ENCODE data around the gene STAMBP.
"Not testable (repeated sequence)": the region's sequence is repeated elsewhere in the genome, so short reads cannot be mapped to it uniquely, and the experiment has no call there.

STAMBP gene

DNA sequence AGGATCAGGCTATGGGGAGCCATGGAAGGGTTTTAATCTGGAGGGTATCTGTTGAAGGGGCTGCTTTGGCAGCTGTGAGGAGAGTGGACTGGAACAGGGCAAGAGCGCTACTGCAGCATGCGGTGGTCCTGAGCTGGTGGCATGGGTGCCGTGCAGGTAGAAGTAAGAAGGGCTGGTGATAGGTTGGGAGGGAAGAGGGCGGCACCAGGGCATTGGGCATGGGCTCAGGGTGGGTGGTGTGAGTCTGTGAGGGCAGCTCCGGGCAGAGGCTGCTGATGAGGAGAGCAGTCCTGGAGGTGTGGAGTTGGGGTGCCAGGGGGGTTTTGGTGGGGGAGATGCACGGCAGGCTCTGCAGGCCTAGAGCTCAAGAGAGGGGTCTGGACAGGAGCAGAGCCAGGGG, 66.1 kb downstream of the STAMBP start:
- Histone ChIP-seq H3K27me3 (no peaks in the 10 kb centered on the region), H3K27ac (no peak overlapping the region), H3K9me3 (no peaks in the 10 kb centered on the region), H3K9ac (no peak overlapping the region), H3K4me1 (peaks cover 20% of the 10 kb centered on the region), H3K4me2 (no peak overlapping the region), H4K20me1 (peaks cover 14% of the 10 kb centered on the region; the same call in 1 of the 2 replicates), H3K4me3 (no peak overlapping the region), H3K36me3 (no peaks in the 10 kb centered on the region)
- TF ChIP-seq Cebpa-rat (IDR thresholded peaks at IDR 0.05), result no peak

- H3K9me3 ChIP-seq, result no peaks in the 10 kb centered on the region
- no peak overlapping the region for H3K4me3 ChIP-seq
- no peak for TF ChIP-seq Cebpa-rat (IDR thresholded peaks at IDR 0.05)
- H3K4me2 ChIP-seq, result 0 out of 2 replicates have a peak overlapping the region, but pooled peaks have one; percentile 68
- no peaks in the 10 kb centered on the region for H3K27me3 ChIP-seq
- H3K9ac ChIP-seq, result no peak overlapping the region
- H3K4me1 ChIP-seq, result peaks cover 20% of the 10 kb centered on the region
- H3K27ac ChIP-seq, result no peak overlapping the region
- H4K20me1 ChIP-seq, result peaks cover 14% of the 10 kb centered on the region; the same call in 1 of the 2 replicates
- no peaks in the 10 kb centered on the region for H3K36me3 ChIP-seq
These were observed 66.7 kb downstream of the STAMBP start for GRCh38 chr2:73895473-73895872.

DNA sequence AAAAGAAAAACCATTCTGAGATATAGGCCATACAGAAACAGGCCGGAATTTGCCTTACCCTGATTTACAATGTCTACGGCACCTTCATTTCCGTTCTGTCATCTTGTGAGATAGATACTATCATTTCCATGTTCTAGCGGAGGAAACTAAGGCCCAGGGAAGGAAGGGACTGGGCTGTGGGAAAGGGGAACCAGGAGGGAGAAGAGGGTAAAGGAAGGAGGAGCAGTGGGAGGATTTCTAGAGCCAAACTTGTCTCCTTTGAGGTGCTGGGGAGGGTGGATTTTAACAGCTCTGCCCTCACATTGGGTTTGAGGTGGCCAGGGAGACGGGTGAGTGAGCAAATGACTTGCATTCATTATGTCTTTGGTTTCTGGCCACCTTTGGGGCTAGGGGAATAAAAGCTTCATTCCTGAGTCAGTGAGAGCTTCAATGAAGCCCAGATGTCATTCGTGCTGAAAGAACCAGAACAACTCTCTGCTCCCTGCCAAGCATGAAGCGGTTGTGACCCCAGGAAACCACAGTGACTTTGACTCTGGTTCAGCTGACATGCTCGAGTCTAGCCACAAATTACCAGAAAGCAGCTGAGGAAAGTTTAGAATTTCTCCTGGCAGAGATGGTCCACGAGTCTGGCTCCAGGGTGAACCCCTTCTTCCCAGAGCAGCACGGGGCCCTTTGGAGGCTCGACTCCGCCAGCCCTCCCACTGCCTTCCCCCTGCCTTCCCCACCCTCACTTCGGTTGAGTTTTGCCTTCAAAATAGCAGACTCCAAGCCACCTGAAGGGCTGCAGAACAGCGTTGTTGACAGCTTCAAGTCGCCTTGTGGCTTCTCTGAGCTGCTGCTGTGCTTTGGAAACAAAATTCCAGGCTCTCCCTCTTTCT, 67.8 kb downstream of the STAMBP start:
- Histone ChIP-seq H3K36me3 (no peaks in the 10 kb centered on the region), H3K9ac (no peak overlapping the region), H3K27me3 (no peaks in the 10 kb centered on the region), H4K20me1 (peaks cover 14% of the 10 kb centered on the region; the same call in 1 of the 2 replicates), H3K4me2 (peak overlapping the region; percentile 68), H3K4me1 (peaks cover 20% of the 10 kb centered on the region), H3K27ac (no peak overlapping the region), H3K4me3 (no peak overlapping the region), H3K9me3 (no peaks in the 10 kb centered on the region)
- TF ChIP-seq Cebpa-rat (IDR thresholded peaks at IDR 0.05), result no peak

DNA sequence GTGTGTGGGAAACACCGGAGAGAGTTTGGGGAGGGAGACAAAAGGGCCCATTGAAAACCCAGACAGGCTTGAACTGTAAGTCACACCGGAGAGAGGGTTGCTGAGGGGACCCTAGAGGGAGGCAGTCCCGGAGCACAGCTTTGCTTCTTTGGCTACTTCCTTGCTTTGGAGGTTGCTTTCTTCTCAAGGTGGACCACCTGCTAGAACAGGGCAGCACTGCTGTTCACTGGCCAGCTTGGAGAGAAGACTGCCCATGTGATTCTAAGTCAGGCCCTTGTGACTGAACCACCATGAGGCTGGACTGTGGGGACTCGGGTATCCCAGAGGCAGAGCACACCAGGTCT, 68.5 kb downstream of the STAMBP start:
- TF ChIP-seq Cebpa-rat (IDR thresholded peaks at IDR 0.05), result no peak
- Histone ChIP-seq H4K20me1 (peaks cover 14% of the 10 kb centered on the region; the same call in 1 of the 2 replicates), H3K9me3 (no peaks in the 10 kb centered on the region), H3K4me1 (peaks cover 20% of the 10 kb centered on the region), H3K36me3 (no peaks in the 10 kb centered on the region), H3K4me3 (no peak overlapping the region), H3K4me2 (peak overlapping the region; percentile 68), H3K9ac (no peak overlapping the region), H3K27me3 (no peaks in the 10 kb centered on the region), H3K27ac (no peak overlapping the region)

GRCh38 chr2:73897934-73898333, 69.2 kb downstream of the STAMBP start:
- Histone ChIP-seq H3K9me3 (no peaks in the 10 kb centered on the region), H3K27ac (no peak overlapping the region), H3K9ac (no peak overlapping the region), H3K4me2 (no peak overlapping the region), H3K4me3 (no peak overlapping the region), H3K4me1 (peaks cover 20% of the 10 kb centered on the region), H4K20me1 (peaks cover 14% of the 10 kb centered on the region; the same call in 1 of the 2 replicates), H3K36me3 (no peaks in the 10 kb centered on the region), H3K27me3 (no peaks in the 10 kb centered on the region)
- TF ChIP-seq Cebpa-rat (IDR thresholded peaks at IDR 0.05), result no peak

- no peak overlapping the region for H3K9ac ChIP-seq
- H3K27ac ChIP-seq, result no peak overlapping the region
- H3K27me3 ChIP-seq, result no peaks in the 10 kb centered on the region
- H3K4me2 ChIP-seq, result no peak overlapping the region
- H3K36me3 ChIP-seq, result no peaks in the 10 kb centered on the region
- peaks cover 14% of the 10 kb centered on the region; the same call in 1 of the 2 replicates for H4K20me1 ChIP-seq
- H3K4me3 ChIP-seq, result no peak overlapping the region
- TF ChIP-seq Cebpa-rat (IDR thresholded peaks at IDR 0.05), result no peak
- peaks cover 20% of the 10 kb centered on the region for H3K4me1 ChIP-seq
- H3K9me3 ChIP-seq, result no peaks in the 10 kb centered on the region
These were observed 71.1 kb downstream of the STAMBP start for GRCh38 chr2:73899801-73900336.

DNA sequence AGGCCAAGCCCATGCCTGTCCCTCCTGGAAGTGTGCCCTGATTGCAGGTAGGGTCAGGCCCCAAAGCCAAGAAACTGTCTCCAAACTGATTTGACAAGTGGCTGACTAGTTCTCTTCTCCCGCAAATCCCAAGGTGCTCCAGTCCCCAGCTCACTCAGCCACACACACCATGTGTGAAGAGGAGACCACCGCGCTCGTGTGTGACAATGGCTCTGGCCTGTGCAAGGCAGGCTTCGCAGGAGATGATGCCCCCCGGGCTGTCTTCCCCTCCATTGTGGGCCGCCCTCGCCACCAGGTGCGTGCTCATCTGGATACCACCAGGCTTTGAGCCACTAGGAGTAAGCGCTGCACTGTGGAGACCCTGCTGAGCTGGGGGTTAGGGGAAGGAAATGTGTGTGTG, 72.4 kb downstream of the STAMBP start:
- Histone ChIP-seq H3K27ac (no peak overlapping the region), H3K9me3 (no peaks in the 10 kb centered on the region), H3K27me3 (no peaks in the 10 kb centered on the region), H4K20me1 (peaks cover 12% of the 10 kb centered on the region; the same call in 1 of the 2 replicates), H3K4me1 (peaks cover 16% of the 10 kb centered on the region), H3K9ac (no peak overlapping the region), H3K36me3 (no peaks in the 10 kb centered on the region), H3K4me3 (no peak overlapping the region), H3K4me2 (no peak overlapping the region)
- TF ChIP-seq Cebpa-rat (IDR thresholded peaks at IDR 0.05), result no peak

DNA sequence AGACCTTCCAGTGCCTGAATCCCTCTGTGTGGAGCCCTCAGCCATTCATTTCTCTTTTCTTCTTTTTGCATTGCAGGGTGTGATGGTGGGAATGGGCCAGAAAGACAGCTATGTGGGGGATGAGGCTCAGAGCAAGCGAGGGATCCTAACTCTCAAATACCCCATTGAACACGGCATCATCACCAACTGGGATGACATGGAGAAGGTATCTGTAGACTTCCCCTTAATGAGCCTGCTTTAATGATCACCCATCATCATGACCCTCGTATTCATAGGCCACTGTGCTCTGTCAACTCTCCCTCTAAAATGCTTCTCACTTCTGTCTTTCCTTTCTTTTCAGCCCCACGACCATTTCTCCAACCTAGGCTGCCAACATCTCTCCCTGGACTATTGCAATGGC, 73.5 kb downstream of the STAMBP start:
- Histone ChIP-seq H3K27me3 (no peaks in the 10 kb centered on the region), H3K9me3 (no peaks in the 10 kb centered on the region)
- no peak for TF ChIP-seq Cebpa-rat (IDR thresholded peaks at IDR 0.05)

GRCh38 chr2:73903313-73903712, 74.6 kb downstream of the STAMBP start:
- H3K9ac ChIP-seq, result no peak overlapping the region
- no peaks in the 10 kb centered on the region for H3K36me3 ChIP-seq
- no peak for TF ChIP-seq Cebpa-rat (IDR thresholded peaks at IDR 0.05)
- no peak overlapping the region for H3K4me3 ChIP-seq
- H3K4me1 ChIP-seq, result no peaks in the 10 kb centered on the region; the same call in 1 of the 2 replicates
- no peak overlapping the region for H3K27ac ChIP-seq
- no peaks in the 10 kb centered on the region for H3K9me3 ChIP-seq
- no peaks in the 10 kb centered on the region for H3K27me3 ChIP-seq
- H4K20me1 ChIP-seq, result no peaks in the 10 kb centered on the region
- no peak overlapping the region for H3K4me2 ChIP-seq

More for the DNA sequence above, 73.5 kb downstream of the STAMBP start:
- H3K9ac ChIP-seq, result no peak overlapping the region
- peaks cover 4% of the 10 kb centered on the region for H3K4me1 ChIP-seq
- H3K36me3 ChIP-seq, result no peaks in the 10 kb centered on the region
- no peak overlapping the region for H3K27ac ChIP-seq
- H3K4me2 ChIP-seq, result no peak overlapping the region
- no peak overlapping the region for H3K4me3 ChIP-seq
- H4K20me1 ChIP-seq, result peaks cover 1% of the 10 kb centered on the region; the same call in 1 of the 2 replicates

DNA sequence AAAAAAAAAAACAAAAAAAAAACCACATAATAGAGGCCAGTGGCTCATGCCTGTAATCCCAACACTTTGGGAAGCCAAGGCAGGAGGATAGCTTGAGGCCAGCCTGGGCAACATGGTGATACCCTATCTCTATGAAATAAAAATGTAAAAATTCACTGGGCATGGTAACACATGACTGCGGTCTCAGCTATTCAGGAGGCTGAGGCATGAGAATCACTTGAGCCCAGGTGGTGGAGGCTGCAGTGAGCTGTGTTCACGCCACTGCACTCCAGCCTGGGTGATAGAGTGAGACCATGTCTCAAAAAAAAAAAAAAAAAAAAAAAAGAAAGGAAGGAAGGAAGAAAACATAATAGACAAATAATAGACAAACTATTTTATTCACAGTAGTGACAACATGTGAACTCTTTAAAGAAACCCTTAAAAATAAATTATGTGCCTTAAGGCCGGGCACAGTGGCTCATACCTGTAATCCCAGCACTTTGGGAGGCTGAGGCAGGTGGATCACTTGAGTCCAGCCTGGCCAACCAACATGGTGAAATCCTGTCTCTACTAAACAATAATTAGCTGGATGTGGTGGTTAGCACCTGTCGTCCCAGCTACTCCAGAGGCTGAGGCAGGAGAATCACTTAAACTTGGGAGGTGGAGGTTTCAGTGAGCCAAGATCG, 75.3 kb downstream of the STAMBP start:
- not testable (repeated sequence) for H3K36me3 ChIP-seq

More for the DNA sequence above, 75.3 kb downstream of the STAMBP start:
- not testable (repeated sequence) for H4K20me1 ChIP-seq, H3K27ac ChIP-seq, H3K4me1 ChIP-seq, H3K4me3 ChIP-seq, H3K9ac ChIP-seq, H3K27me3 ChIP-seq, H3K9me3 ChIP-seq, H3K4me2 ChIP-seq

Measured in BLaER1 (cell line).